Fibroblast of skin of right biceps (primary cell): ENCODE measurements around the gene ZFAND3.
A peak's percentile ranks its signal among the peaks of the same experiment; 100 is the strongest.

Source experiments
- DNase-seq: peaks from one replicate; pipeline ENCODE4 v3.0.0-alpha.2; 2013

Gene ZFAND3

GRCh38 chr6:37819177-37819801, at the start of gene ZFAND3:
Gene ZFAND3 (plus strand): TSS chr6:37819727. CDS start chr6:37819946, 219 bp downstream.
- DNase-seq: peak; percentile 98

GRCh38 chr6:37774028-37774680, 45.4 kb upstream of the ZFAND3 start:
- DNase-seq: no peak

GRCh38 chr6:37776566-37776965, 43.0 kb upstream of the ZFAND3 start:
- no peak for DNase-seq

GRCh38 chr6:37777272-37777834, 42.2 kb upstream of the ZFAND3 start:
- DNase-seq: no peak

- DNase-seq: no peak
Measured at GRCh38 chr6:37779111-37779800, 40.3 kb upstream of the ZFAND3 start.

GRCh38 chr6:37779902-37780628, 39.5 kb upstream of the ZFAND3 start:
- DNase-seq: no peak

GRCh38 chr6:37781788-37782187, 37.7 kb upstream of the ZFAND3 start:
- DNase-seq: no peak

- peak; percentile 65 for DNase-seq
Measured at GRCh38 chr6:37783025-37783855, 36.3 kb upstream of the ZFAND3 start.

GRCh38 chr6:37783856-37784584, 35.5 kb upstream of the ZFAND3 start:
- peak; percentile 41 for DNase-seq

GRCh38 chr6:37784585-37784967, 35.0 kb upstream of the ZFAND3 start:
- DNase-seq: no peak

- DNase-seq: no peak
Measured at GRCh38 chr6:37785002-37785662, 34.4 kb upstream of the ZFAND3 start.

- DNase-seq: peak; percentile 27
Measured at GRCh38 chr6:37785663-37786270, 33.8 kb upstream of the ZFAND3 start.

GRCh38 chr6:37787216-37787615, 32.3 kb upstream of the ZFAND3 start:
- DNase-seq: no peak

GRCh38 chr6:37788259-37788658, 31.3 kb upstream of the ZFAND3 start:
- DNase-seq: no peak

GRCh38 chr6:37791156-37791919, 28.2 kb upstream of the ZFAND3 start:
- peak; percentile 98 for DNase-seq

- no peak for DNase-seq
Measured at GRCh38 chr6:37792457-37793033, 27.0 kb upstream of the ZFAND3 start.

GRCh38 chr6:37793067-37793466, 26.5 kb upstream of the ZFAND3 start:
- DNase-seq: no peak

GRCh38 chr6:37794825-37795224, 24.7 kb upstream of the ZFAND3 start:
- peak; percentile 58 for DNase-seq
